Muscle of leg (tissue), 11 donors: Measurements from ENCODE around the gene SCRT2. TPM values are rescaled to one million over a fixed set of nuclear protein-coding genes. Genes with fewer than 3 reads are reported as not detected.

Experiments used
- DNase-seq: peaks from one replicate; pipeline ENCODE4 v3.0.0; 2013
- H3K27ac ChIP-seq: one replicate; pipeline ENCODE4 v1.5.1; 2013; ENCODE audit warnings: mild to moderate bottlenecking, low read length, control low read depth
- H3K27me3 ChIP-seq: one replicate; pipeline ENCODE4 v1.6.1; 2013; ENCODE audit warnings: low read length; ENCODE audit not compliant: control insufficient read depth, insufficient read depth
- H3K36me3 ChIP-seq: one replicate; pipeline ENCODE4 v1.6.1; 2013; ENCODE audit warnings: low read length; ENCODE audit not compliant: control insufficient read depth, insufficient read depth
- H3K4me1 ChIP-seq: one replicate; pipeline ENCODE4 v1.6.1; 2013; ENCODE audit warnings: low read length; ENCODE audit not compliant: control insufficient read depth, insufficient read depth
- H3K4me3 ChIP-seq: one replicate; pipeline ENCODE4 v1.5.1; 2013; ENCODE audit warnings: low read length, control low read depth
- H3K9me3 ChIP-seq: replicated peaks from 2 replicates; pipeline ENCODE4 v1.6.1; 2013; ENCODE audit warnings: low read depth, low read length; ENCODE audit not compliant: control insufficient read depth
- WGBS: methylation state at CpG from one replicate; pipeline ENCODE4 v1.1.5; 2013; ENCODE audit warnings: missing lambda C conversion rate; ENCODE audit not compliant: insufficient coverage; 5-methylcytosine and 5-hydroxymethylcytosine counted together
- polyA plus RNA-seq, 8 donors: library from polyadenylated mRNA; unstranded; fragments of 120-200 nt; gene quantifications; one replicate each; pipeline versions ENCODE4 v1.2.1 to v1.2.3, GENCODE V29; 2013; ENCODE audit warnings: inconsistent platforms in 1 of 8, low replicate concordance in 1 of 8; ENCODE audit not compliant: insufficient read length in 8 of 8, insufficient read depth in 1 of 8
- total RNA-seq: library from RNA; stranded (reverse); fragments of 120-200 nt; gene quantifications from one replicate; pipeline ENCODE4 v1.2.4, GENCODE V29; 2013

The SCRT2 gene
- total and polyA plus RNA-seq, 9 donors: 0.05 TPM; not detected in 8

GRCh38 chr20:689348-689747 is 13.7 kb upstream of the SCRT2 start:
- H3K4me3 ChIP-seq: no peak overlapping the region
- no peaks in the 10 kb centered on the region for H3K9me3 ChIP-seq
- H3K27ac ChIP-seq: no peak overlapping the region
- H3K36me3 ChIP-seq: no peaks in the 10 kb centered on the region
- WGBS: 71% methylated on average over 6 of the region's 6 CpGs
- H3K4me1 ChIP-seq: no peaks in the 10 kb centered on the region
- DNase-seq: no peak
- H3K27me3 ChIP-seq: peaks cover 23% of the 10 kb centered on the region

DNA sequence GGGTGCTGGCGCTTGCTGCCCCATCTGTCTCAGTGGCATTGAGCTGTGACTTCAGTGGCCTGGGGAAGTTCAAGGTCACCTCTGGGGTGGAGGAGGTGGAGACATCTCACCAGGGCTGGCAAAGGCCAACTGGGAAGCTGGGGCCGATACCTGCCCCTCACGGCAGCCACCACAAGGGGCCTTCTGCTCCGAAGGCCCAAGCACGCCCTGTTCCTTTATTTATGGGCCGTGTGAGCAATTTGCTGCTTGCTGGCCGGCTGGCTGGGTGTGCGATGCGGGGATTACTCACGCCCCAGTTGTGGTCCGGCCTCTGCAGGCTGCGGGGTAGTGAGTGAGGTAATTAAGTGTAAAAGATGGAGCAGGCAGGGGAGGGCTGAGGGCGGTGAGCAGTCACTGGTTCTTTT is 13.2 kb upstream of the SCRT2 start:
- Histone ChIP-seq H3K4me3 (no peak overlapping the region), H3K9me3 (no peaks in the 10 kb centered on the region), H3K36me3 (no peaks in the 10 kb centered on the region), H3K4me1 (no peaks in the 10 kb centered on the region), H3K27me3 (peaks cover 23% of the 10 kb centered on the region), H3K27ac (no peak overlapping the region)
- 4% methylated on average over 12 of the region's 13 CpGs for WGBS
- DNase-seq: no peak

DNA sequence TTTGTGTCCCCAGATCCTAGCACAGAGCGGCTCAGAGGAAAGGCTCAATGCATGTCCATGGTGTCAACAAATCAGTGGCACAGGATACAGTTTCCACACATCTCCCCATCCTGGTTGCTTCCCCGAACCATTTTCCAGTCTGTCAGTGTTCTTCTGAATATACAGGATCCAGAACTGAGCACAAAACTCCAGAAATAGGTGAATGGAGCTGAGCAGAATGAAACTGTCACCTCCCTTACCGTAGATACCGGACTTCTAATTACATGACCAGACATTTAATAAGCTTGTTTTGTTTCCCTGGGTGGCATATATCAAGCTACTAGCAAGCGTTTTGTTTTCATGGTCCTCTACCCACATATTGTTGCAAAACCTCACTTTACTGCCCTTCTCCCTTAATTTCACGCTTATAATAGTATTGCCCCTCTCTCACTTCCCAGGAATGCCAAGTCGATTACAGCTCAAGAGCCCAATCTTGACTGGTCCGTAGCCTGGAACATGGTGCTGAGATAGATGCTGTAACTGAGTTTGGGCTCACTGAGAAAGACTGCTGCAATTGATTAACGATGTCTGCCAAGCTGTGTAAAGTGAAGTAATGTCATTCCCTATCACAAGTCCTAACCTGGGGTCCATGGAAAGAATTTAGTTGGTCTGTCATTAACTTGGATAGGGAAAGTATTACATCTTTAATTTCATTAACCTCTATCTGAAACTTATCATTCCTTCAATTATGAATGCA is 12.0 kb upstream of the SCRT2 start:
- H3K27ac ChIP-seq: no peak overlapping the region
- WGBS: 75% methylated on average over 5 of the region's 9 CpGs
- no peaks in the 10 kb centered on the region for H3K9me3 ChIP-seq
- no peak overlapping the region for H3K4me3 ChIP-seq
- H3K4me1 ChIP-seq: no peaks in the 10 kb centered on the region
- DNase-seq: no peak
- H3K36me3 ChIP-seq: no peaks in the 10 kb centered on the region
- H3K27me3 ChIP-seq: peaks cover 23% of the 10 kb centered on the region

GRCh38 chr20:684676-685319 is 9.2 kb upstream of the SCRT2 start:
- Histone ChIP-seq H3K27me3 (peaks cover 29% of the 10 kb centered on the region), H3K9me3 (no peaks in the 10 kb centered on the region), H3K27ac (no peak overlapping the region), H3K4me1 (no peaks in the 10 kb centered on the region), H3K36me3 (no peaks in the 10 kb centered on the region), H3K4me3 (no peak overlapping the region)
- no peak for DNase-seq
- WGBS: 60% methylated on average over 1 of the region's 4 CpGs

GRCh38 chr20:682123-682522 is 6.5 kb upstream of the SCRT2 start:
- no peaks in the 10 kb centered on the region for H3K4me1 ChIP-seq
- peaks cover 23% of the 10 kb centered on the region for H3K27me3 ChIP-seq
- no peaks in the 10 kb centered on the region for H3K9me3 ChIP-seq
- DNase-seq: no peak
- H3K27ac ChIP-seq: no peak overlapping the region
- H3K36me3 ChIP-seq: no peaks in the 10 kb centered on the region
- WGBS: no CpG with 5 or more reads among the region's 1 CpG
- no peak overlapping the region for H3K4me3 ChIP-seq

- H3K9me3 ChIP-seq: no peaks in the 10 kb centered on the region
- DNase-seq: no peak
- no peak overlapping the region for H3K4me3 ChIP-seq
- H3K27me3 ChIP-seq: peaks cover 30% of the 10 kb centered on the region
- no peak overlapping the region for H3K27ac ChIP-seq
- WGBS: 100% methylated on average over 1 of the region's 2 CpGs
- no peaks in the 10 kb centered on the region for H3K36me3 ChIP-seq
- H3K4me1 ChIP-seq: peaks cover 8% of the 10 kb centered on the region
These were observed 5.1 kb upstream of the SCRT2 start for GRCh38 chr20:680638-681187.

GRCh38 chr20:677957-678356 is 2.4 kb upstream of the SCRT2 start:
- H3K27me3 ChIP-seq: peaks cover 54% of the 10 kb centered on the region
- H3K27ac ChIP-seq: no peak overlapping the region
- WGBS: 81% methylated on average over 5 of the region's 5 CpGs
- H3K4me1 ChIP-seq: peaks cover 15% of the 10 kb centered on the region
- DNase-seq: no peak
- H3K36me3 ChIP-seq: no peaks in the 10 kb centered on the region
- no peak overlapping the region for H3K4me3 ChIP-seq
- no peaks in the 10 kb centered on the region for H3K9me3 ChIP-seq

DNA sequence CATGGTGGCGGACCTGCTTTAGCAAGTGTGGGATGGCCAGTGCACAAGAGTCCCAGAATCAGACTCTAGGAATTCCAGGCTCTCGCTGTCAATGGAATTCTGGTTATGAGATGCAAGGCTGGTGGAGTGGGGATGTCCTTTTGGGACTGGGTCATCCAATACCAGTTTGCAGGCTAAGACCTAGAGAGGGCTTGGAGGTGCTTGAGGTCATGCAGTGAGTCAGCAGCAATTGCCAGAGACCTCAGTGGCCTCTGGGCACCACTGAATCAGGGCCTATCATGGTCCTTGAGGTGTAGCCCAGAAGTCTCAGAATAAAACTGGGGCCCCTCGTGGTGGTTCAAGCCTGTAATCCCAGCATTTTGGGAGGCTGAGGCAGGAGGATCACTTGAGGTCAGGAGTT is 1.4 kb upstream of the SCRT2 start:
- no peak for DNase-seq
- Histone ChIP-seq H3K36me3 (no peaks in the 10 kb centered on the region), H3K27me3 (peaks cover 58% of the 10 kb centered on the region), H3K9me3 (no peaks in the 10 kb centered on the region), H3K27ac (no peak overlapping the region), H3K4me1 (peaks cover 15% of the 10 kb centered on the region), H3K4me3 (no peak overlapping the region)
- 39% methylated on average over 2 of the region's 3 CpGs for WGBS

DNA sequence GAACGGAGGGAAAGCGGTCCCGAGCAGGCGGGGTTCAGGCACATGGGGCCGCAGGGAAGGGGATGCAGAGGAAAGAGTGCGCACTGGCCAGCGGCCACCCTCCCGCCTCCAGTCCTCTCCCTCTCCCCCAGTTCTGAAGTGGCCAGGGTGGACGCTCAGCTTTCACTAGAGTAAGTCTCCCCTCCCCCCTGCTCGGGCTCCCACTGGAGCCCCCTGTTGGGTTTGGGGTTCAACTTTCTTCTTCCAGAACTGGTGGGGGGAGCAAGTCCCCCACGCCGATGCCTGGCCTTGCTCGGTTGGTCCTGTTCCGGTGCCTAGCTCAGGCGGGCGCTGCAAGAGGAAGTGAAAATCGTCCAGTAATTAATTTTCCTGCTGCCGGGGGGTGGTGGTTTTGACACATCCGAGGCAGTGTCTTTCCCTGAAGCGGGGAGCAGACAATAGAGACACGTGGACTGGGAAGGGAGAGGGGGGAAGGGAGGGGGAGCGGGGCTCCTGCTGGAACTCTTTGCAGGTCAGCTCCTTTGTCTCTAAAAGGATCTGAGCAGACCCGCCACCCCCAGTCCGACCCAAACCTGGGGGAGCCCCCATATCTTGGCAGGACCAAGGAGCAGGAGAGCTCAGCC is 824 bp upstream of the SCRT2 start:
- DNase-seq: peak; percentile 63
- H3K9me3 ChIP-seq: no peaks in the 10 kb centered on the region
- WGBS: 0% methylated on average over 13 of the region's 24 CpGs
- no peak overlapping the region for H3K27ac ChIP-seq
- peaks cover 64% of the 10 kb centered on the region for H3K27me3 ChIP-seq
- H3K4me3 ChIP-seq: no peak overlapping the region
- peaks cover 15% of the 10 kb centered on the region for H3K4me1 ChIP-seq
- H3K36me3 ChIP-seq: no peaks in the 10 kb centered on the region

- Histone ChIP-seq H3K27ac (no peak overlapping the region), H3K36me3 (no peaks in the 10 kb centered on the region), H3K4me3 (no peak overlapping the region), H3K27me3 (peaks cover 64% of the 10 kb centered on the region), H3K4me1 (peaks cover 15% of the 10 kb centered on the region), H3K9me3 (no peaks in the 10 kb centered on the region)
- DNase-seq: no peak
- 2% methylated on average over 21 of the region's 25 CpGs for whole genome bisulfite sequencing
These were observed 559 bp downstream of the SCRT2 start for GRCh38 chr20:675033-675452.
